Coronary artery (tissue), 2 donors: ENCODE data around the gene MYH11.
A peak's percentile ranks its signal among the peaks of the same experiment; 100 is the strongest.
"Not testable (repeated sequence)": the region's sequence is repeated elsewhere in the genome, so short reads cannot be mapped to it uniquely, and the experiment has no call there.

Experiments
- DNase-seq: peaks from one replicate; pipeline ENCODE4 v3.0.0-alpha.2; 2017; ENCODE audit warnings: low spot score
- H3K27ac ChIP-seq, 2 donors: fragments of 200-600 bp; sonication (generic); one replicate each; pipeline ENCODE4 v1.5.1; 2016 to 2019
- H3K4me3 ChIP-seq: fragments of 200-600 bp; sonication (generic); 2 replicates; pipeline ENCODE4 v1.5.1; 2016; ENCODE audit warnings: mild to moderate bottlenecking, moderate library complexity
- CTCF ChIP-seq: fragments of 200-600 bp; sonication (generic); IDR thresholded peaks from one replicate; pipeline ENCODE4 v1.5.1; 2019; ENCODE audit warnings: antibody characterized with exemption

The MYH11 gene

GRCh38 chr16:15811481-15812400 is 45.1 kb downstream of the MYH11 start:
- DNase-seq: peak; percentile 84
- peak overlapping the region; percentile 82 to 96 for H3K27ac ChIP-seq
- no peak for TF ChIP-seq CTCF
- peak overlapping the region; percentile 34 for H3K4me3 ChIP-seq

- Histone ChIP-seq H3K4me3 (peak overlapping the region; percentile 34), H3K27ac (peak overlapping the region; percentile 82 to 96)
These were observed 45.9 kb downstream of the MYH11 start for GRCh38 chr16:15810949-15811348.

GRCh38 chr16:15810411-15810810 is 46.4 kb downstream of the MYH11 start:
- Histone ChIP-seq H3K4me3 (peak overlapping the region; percentile 34), H3K27ac (peak overlapping the region; percentile 82 to 96)
- DNase-seq: no peak
- no peak for TF ChIP-seq CTCF

More at GRCh38 chr16:15810949-15811348, 45.9 kb downstream of the MYH11 start:
- no peak for DNase-seq
- TF ChIP-seq CTCF: no peak

GRCh38 chr16:15809297-15809696 is 47.5 kb downstream of the MYH11 start:
- not testable (repeated sequence) for DNase-seq
- Histone ChIP-seq H3K27ac (peak overlapping the region; percentile 82 to 96), H3K4me3 (peak overlapping the region; percentile 25)

- TF ChIP-seq CTCF: no peak
- Histone ChIP-seq H3K4me3 (no peak overlapping the region), H3K27ac (peak overlapping the region; percentile 82 to 96)
- DNase-seq: no peak
These were observed 48.8 kb downstream of the MYH11 start for GRCh38 chr16:15808071-15808470.

GRCh38 chr16:15807603-15808009 is 49.2 kb downstream of the MYH11 start:
- TF ChIP-seq CTCF: no peak
- H3K4me3 ChIP-seq: peak overlapping the region; percentile 28
- DNase-seq: peak; percentile 92
- peak overlapping the region; percentile 82 to 96 for H3K27ac ChIP-seq

- no peak for TF ChIP-seq CTCF
- no peak for DNase-seq
- H3K4me3 ChIP-seq: peak overlapping the region; percentile 11
- H3K27ac ChIP-seq: peak overlapping the region; percentile 55 to 88
These were observed 53.2 kb downstream of the MYH11 start for GRCh38 chr16:15803618-15804017.
